Hematopoietic multipotent progenitor cell treated with erythropoietin and hydrocortisone succinate and interleukin-3 and kit ligand, for 15 days (in vitro differentiated cells): ENCODE results near the gene GNG7.
"Not testable (repeated sequence)": the region's sequence is repeated elsewhere in the genome, so short reads cannot be mapped to it uniquely, and the experiment has no call there.

ENCODE experiments used
- DNase-seq: peaks from one replicate; pipeline ENCODE4 v3.0.0-alpha.2; 2015; ENCODE audit warnings: low spot score

The GNG7 gene

GRCh38 chr19:2641332-2641698, 61.2 kb downstream of the GNG7 start:
- no peak for DNase-seq

GRCh38 chr19:2640563-2641331, 61.7 kb downstream of the GNG7 start:
- DNase-seq: no peak

GRCh38 chr19:2639999-2640398, 62.5 kb downstream of the GNG7 start:
- no peak for DNase-seq

GRCh38 chr19:2638417-2638940, 64.0 kb downstream of the GNG7 start:
- no peak for DNase-seq

GRCh38 chr19:2636897-2637683, 65.4 kb downstream of the GNG7 start:
- peak; percentile 47 for DNase-seq

- DNase-seq: no peak
Observed at GRCh38 chr19:2636141-2636896, 66.2 kb downstream of the GNG7 start.

GRCh38 chr19:2634960-2635359, 67.5 kb downstream of the GNG7 start:
- no peak for DNase-seq

- no peak for DNase-seq
Observed at GRCh38 chr19:2634228-2634951, 68.1 kb downstream of the GNG7 start.

- DNase-seq: no peak
Observed at GRCh38 chr19:2633693-2634075, 68.8 kb downstream of the GNG7 start.

GRCh38 chr19:2631213-2631821, 71.2 kb downstream of the GNG7 start:
- DNase-seq: no peak

- no peak for DNase-seq
Observed at GRCh38 chr19:2630352-2631001, 72.0 kb downstream of the GNG7 start.

- no peak for DNase-seq
Observed at GRCh38 chr19:2629491-2630351, 72.8 kb downstream of the GNG7 start.

- no peak for DNase-seq
Observed at GRCh38 chr19:2628597-2628996, 73.9 kb downstream of the GNG7 start.

GRCh38 chr19:2627855-2628254, 74.6 kb downstream of the GNG7 start:
- DNase-seq: no peak

GRCh38 chr19:2627319-2627829, 75.1 kb downstream of the GNG7 start:
- no peak for DNase-seq

- no peak for DNase-seq
Observed at GRCh38 chr19:2625434-2625833, 77.1 kb downstream of the GNG7 start.

GRCh38 chr19:2624537-2625091, 77.9 kb downstream of the GNG7 start:
- DNase-seq: no peak

- DNase-seq: no peak
Observed at GRCh38 chr19:2623798-2624197, 78.7 kb downstream of the GNG7 start.

- not testable (repeated sequence) for DNase-seq
Observed at GRCh38 chr19:2622371-2622961, 80.0 kb downstream of the GNG7 start.
